EL (cell line): Measurements from ENCODE around the gene TUBG1.

ENCODE experiments used
- DNase-seq: peaks from one replicate; pipeline ENCODE4 v3.0.0-alpha.2; 2016

Gene TUBG1

GRCh38 chr17:42609182-42609813 is at the start of gene TUBG1, which contains the start of gene RETREG3:
TSS of gene TUBG1 (plus strand) at chr17:42609683. CDS start at chr17:42609738, 55 bp downstream.
TSS of gene RETREG3 (minus strand) at chr17:42609374. CDS start at chr17:42609324, 50 bp downstream.
- peak; percentile 99 for DNase-seq

GRCh38 chr17:42560246-42560645 is 49.2 kb upstream of the TUBG1 start:
- DNase-seq = no peak

- DNase-seq = peak; percentile 98
These were observed 47.5 kb upstream of the TUBG1 start, which contains the start of gene COASY for GRCh38 chr17:42561897-42562387. TSS of gene COASY (plus strand) at chr17:42562148. CDS start at chr17:42562623, 475 bp downstream.

GRCh38 chr17:42562388-42563142 is 46.9 kb upstream of the TUBG1 start:
- DNase-seq = no peak

GRCh38 chr17:42563143-42563509 is 46.4 kb upstream of the TUBG1 start:
- no peak for DNase-seq

GRCh38 chr17:42563543-42563942 is 45.9 kb upstream of the TUBG1 start:
- DNase-seq = peak; percentile 38

DNA sequence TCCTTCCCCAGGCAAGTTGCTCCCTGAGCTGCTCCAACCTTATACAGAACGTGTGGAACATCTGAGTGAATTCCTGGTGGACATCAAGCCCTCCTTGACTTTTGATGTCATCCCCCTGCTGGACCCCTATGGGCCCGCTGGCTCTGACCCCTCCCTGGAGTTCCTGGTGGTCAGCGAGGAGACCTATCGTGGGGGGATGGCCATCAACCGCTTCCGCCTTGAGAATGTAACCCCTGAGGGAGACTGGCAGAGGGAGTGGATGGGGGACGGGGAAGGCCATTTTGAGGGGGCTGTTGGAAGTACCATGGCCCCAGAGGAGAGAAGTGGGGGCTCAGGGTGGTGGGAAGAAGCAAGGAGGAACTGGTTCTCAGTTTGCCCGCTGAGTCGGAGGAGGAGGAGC is 45.5 kb upstream of the TUBG1 start:
- no peak for DNase-seq

DNA sequence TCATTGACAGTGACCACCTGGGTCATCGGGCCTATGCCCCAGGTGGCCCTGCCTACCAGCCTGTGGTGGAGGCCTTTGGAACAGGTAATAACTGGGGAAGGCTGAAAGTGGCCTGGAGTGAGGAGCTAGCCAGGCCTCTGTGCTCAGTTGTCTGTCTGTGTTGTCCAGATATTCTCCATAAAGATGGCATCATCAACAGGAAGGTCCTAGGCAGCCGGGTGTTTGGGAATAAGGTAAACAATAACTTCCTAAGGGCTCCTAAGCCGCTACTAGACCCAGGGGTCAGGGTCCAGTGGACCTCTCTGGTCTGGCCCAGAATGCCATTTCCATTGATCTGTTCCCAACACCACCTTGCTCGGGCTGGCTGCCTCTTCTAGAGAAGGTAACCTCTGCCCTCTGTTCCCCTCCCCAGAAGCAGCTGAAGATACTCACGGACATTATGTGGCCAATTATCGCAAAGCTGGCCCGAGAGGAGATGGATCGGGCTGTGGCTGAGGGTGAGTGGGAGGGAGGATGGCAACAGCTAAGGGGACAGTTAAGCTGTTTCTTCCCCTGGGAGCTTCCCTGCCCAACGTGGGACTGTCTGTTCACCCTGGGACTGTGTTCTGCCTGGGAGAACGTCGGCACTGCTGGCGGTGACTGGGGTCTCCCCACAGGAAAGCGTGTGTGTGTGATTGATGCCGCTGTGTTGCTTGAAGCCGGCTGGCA is 44.5 kb upstream of the TUBG1 start:
- DNase-seq = no peak

GRCh38 chr17:42565523-42566214 is 43.8 kb upstream of the TUBG1 start:
- no peak for DNase-seq

GRCh38 chr17:42566215-42566882 is 43.1 kb upstream of the TUBG1 start:
- no peak for DNase-seq

DNA sequence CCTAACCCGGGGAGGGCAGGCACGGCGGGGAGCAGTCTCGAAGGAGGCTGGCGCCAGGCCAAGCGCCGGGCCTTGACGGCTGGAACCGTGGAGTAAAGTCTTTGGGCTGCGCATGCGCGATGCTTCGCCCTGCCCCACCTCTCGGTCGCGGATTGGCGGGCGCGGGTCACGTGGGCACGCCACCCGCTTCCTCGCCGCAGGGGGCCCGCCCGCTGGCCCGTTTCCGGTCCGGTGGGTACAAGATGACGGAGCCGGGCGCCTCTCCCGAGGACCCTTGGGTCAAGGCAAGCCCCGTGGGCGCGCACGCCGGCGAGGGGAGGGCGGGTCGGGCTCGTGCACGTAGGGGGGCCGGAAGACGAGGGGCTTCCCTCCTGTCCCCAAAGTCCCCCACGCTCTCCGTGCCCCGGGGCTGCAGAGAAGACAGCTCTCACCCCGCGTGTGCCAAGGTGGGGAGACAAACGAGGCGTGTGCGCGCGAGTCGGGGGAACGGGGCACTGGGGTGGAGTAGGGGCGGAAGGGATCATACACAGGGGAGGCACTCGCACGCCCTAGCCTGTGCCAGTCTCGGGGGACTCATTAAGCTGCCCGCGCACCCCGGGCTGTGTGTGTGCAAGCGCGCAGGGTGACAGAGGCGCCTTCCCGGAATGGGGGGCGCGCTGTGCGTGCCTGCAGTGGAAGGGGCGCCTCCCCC is 42.5 kb upstream of the TUBG1 start, which contains the start of gene MLX:
MLX (plus strand) TSS at position 218 of the 691 bp plus-strand sequence; CDS start at position 243, 25 bp downstream.
- DNase-seq = peak; percentile 92

DNA sequence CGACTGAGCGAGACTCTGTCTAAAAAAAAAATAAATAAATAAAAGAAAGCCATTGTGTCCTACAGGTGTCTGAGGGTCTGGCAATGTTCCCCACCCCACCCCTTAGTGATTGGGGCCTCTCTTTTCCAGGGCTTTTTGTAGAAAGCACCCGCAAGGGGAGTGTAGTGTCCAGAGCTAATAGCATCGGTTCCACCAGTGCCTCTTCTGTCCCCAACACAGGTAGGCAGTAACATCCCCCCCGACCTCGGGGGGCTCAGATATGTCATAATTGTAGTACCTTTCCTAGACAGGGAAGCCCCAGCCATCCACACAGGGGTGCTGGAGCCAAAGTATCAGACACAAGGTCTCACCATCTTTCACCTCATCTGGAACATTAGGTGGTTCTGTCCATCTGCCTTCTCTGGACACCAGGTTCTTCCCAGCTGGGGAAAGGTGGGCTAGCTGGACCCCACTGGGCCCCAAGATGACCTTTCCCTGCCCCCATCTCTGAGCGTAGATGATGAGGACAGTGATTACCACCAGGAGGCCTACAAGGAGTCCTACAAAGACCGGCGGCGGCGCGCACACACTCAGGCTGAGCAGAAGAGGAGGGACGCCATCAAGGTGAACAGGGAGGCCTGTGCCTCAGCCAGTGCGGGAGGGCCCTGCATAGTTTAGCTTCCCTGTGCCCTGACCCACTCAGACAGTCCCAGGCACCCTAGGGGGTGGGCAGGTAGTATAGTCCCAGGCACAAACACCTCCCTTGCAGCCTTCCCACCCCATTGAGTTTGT is 41.0 kb upstream of the TUBG1 start:
- DNase-seq = no peak

- no peak for DNase-seq
These were observed 37.9 kb upstream of the TUBG1 start for GRCh38 chr17:42571435-42572225.

GRCh38 chr17:42573095-42573494 is 36.4 kb upstream of the TUBG1 start:
- no peak for DNase-seq

DNA sequence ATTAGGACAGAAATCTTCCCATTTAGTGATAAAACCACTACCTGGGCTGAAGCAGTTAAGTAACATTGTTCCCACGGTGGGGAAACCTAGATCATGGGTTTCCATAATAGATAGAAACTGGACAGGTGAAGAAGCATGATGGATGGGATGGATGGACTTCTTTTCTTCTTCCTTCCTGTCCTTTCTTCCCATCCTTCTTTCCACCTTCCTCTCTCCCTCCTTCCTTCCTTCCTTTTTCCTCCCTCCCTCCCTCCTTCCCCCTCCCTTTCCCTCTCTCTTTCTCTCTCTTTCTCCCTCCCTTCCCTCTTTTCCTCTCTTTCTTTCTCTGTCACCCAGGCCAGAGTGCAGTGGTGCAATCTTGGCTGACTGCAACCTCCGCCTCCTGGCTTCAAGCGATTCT is 35.0 kb upstream of the TUBG1 start:
- DNase-seq = no peak

DNA sequence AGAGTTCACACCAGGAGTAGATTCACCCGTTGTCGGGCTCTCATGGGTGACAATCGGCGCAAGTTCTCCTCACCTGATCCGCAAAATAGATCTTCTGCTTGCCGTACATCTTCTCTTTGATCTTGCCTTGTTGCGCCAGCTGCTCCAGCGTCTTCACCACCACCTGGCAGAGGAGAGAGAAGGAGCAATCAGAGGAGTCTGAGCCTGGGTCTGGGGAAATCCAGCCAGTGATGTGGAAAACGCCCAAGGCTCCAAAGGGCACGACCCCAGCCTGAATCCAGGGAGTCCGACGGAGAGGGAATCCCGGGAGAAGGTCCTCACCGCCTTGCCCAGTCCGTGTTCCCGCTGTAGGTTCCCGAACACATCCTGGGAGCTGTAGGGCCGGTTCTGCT is 32.3 kb upstream of the TUBG1 start:
- no peak for DNase-seq

GRCh38 chr17:42577532-42578281 is 31.8 kb upstream of the TUBG1 start, which contains the start of gene PSMC3IP:
TSS of gene PSMC3IP (minus strand) at chr17:42577729. CDS start at chr17:42577686, 43 bp downstream.
- DNase-seq = peak; percentile 96

DNA sequence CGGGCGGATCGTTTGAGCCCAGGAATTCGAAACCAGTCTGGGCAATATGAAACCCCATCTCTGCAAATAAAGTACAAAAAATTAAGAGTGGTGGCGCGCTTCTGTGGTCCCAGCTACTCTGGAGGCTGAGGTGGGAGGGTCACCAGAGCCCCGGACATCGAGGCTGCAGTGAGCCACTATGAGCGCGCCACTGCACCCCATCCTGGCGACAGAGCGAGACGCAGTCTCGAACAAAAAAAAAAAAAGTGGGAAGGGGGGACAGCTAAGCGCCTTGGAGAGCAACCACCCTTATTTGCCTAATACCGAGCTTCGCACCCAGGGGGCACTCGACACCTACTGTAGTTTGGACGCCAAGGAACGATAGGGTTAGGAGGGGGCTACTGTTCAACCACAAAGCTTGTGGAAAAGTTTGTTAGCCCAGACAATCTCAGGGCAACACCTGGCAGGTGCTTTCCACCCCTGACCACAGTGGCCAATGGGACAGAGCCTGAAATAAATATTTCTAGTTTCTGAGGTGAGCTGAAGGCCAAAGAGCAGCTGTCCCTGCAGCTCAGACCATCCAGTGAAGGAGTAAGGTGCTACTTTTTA is 31.1 kb upstream of the TUBG1 start:
- DNase-seq = peak; percentile 79
